LNCaP clone FGC (cell line): Measurements from ENCODE around the gene SDF2L1.
"Not testable (repeated sequence)": the region's sequence is repeated elsewhere in the genome, so short reads cannot be mapped to it uniquely, and the experiment has no call there.

ENCODE experiments used
- DNase-seq: peaks from one replicate; pipeline ENCODE4 v3.0.0-alpha.2; 2011; ENCODE audit warnings: low read depth
- H3K4me3 ChIP-seq: 2 replicates; pipeline ENCODE4 v1.5.1; 2011; ENCODE audit warnings: mild to moderate bottlenecking, low read depth, low read length, control low read depth
- CTCF ChIP-seq: IDR thresholded peaks from 2 replicates; pipeline ENCODE4 v1.5.1; 2012; ENCODE audit warnings: mild to moderate bottlenecking; ENCODE audit not compliant: control insufficient read depth, insufficient read depth; ENCODE audit errors: extremely low read depth

The SDF2L1 gene

GRCh38 chr22:21599053-21599893, 42.8 kb upstream of the SDF2L1 start:
- no peak for DNase-seq
- no peak overlapping the region for H3K4me3 ChIP-seq
- TF ChIP-seq CTCF, result no peak

GRCh38 chr22:21602579-21602978, 39.5 kb upstream of the SDF2L1 start:
- H3K4me3 ChIP-seq, result no peak overlapping the region
- no peak for DNase-seq
- no peak for TF ChIP-seq CTCF

GRCh38 chr22:21603973-21604372, 38.1 kb upstream of the SDF2L1 start:
- DNase-seq, result no peak
- no peak overlapping the region for H3K4me3 ChIP-seq
- no peak for TF ChIP-seq CTCF

DNA sequence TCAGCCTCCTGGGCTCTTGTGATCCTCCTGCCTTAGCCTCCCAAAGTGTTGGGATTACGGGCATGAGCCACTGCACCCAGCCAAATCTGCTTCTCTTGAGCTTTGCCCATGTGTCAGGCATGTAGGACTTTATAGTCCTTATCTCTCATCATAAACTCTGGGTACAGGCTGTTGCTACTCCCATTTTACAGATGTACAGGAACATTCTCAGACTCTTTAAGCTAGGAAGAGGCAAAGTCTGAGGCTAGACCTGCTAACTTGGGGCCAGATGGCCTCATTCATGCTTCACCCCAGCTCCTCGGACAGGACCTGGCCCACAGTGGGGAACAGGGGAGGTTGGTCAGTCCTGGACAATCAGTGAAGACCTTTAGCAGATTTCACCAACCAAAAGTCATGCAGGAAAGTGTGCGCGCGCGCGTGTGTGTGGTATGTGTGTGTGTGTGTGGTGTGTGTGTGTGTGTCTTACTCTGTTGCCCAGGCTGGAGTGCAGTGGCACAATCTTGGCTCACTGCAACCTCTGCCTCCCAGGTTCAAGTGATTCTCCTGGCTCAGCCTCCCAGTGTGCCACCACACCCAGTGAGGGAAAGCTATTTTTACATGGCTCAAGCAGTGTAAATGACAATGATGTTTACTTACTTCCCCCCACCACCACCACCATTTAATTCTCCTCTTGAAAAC, 36.1 kb upstream of the SDF2L1 start:
- H3K4me3 ChIP-seq, result no peak overlapping the region
- TF ChIP-seq CTCF, result no peak
- no peak for DNase-seq

- DNase-seq, result no peak
- TF ChIP-seq CTCF, result no peak
- no peak overlapping the region for H3K4me3 ChIP-seq
These were observed 35.3 kb upstream of the SDF2L1 start for GRCh38 chr22:21606775-21607174.

- not testable (repeated sequence) for DNase-seq, H3K4me3 ChIP-seq
These were observed 32.4 kb upstream of the SDF2L1 start for GRCh38 chr22:21609556-21610157.

- TF ChIP-seq CTCF, result no peak
These were observed 30.7 kb upstream of the SDF2L1 start for GRCh38 chr22:21611210-21611977.

More at GRCh38 chr22:21611210-21611977, 30.7 kb upstream of the SDF2L1 start:
- no peak for DNase-seq
- no peak overlapping the region for H3K4me3 ChIP-seq
